GM13976 (cell line): Measurements from ENCODE around the gene GARIN5A.
"Not testable (repeated sequence)": the region's sequence is repeated elsewhere in the genome, so short reads cannot be mapped to it uniquely, and the experiment has no call there.

ENCODE experiments used
- DNase-seq: peaks from one replicate; pipeline ENCODE4 v3.0.0; 2012; ENCODE audit warnings: low spot score
- CTCF ChIP-seq: IDR thresholded peaks from 2 replicates; pipeline ENCODE4 v1.5.1; 2012; ENCODE audit warnings: borderline replicate concordance, mild to moderate bottlenecking; ENCODE audit not compliant: insufficient read depth; ENCODE audit errors: extremely low read depth, missing control alignments, control extremely low read depth
- in situ Hi-C: fragments of 300-500 bp; cut with MboI; formaldehyde crosslinking; loops from one replicate; pipeline ENCODE4 v1.12.0; 2022; ENCODE audit warnings: low sequenced_read_pairs, mixed read lengths, inconsistent platforms; ENCODE audit not compliant: unreplicated experiment

The GARIN5A gene

GRCh38 chr19:50451223-50451534 lies 25.5 kb downstream of the GARIN5A start:
- DNase-seq, result no peak
- TF ChIP-seq CTCF, result no peak
- in situ Hi-C loops, result no loop called here

- in situ Hi-C loops, result no loop called here
Observed at GRCh38 chr19:50450369-50451222, 26.1 kb downstream of the GARIN5A start.

GRCh38 chr19:50449236-50449899 lies 27.3 kb downstream of the GARIN5A start:
- no peak for TF ChIP-seq CTCF
- in situ Hi-C loops, result no loop called here
- no peak for DNase-seq

More at GRCh38 chr19:50450369-50451222, 26.1 kb downstream of the GARIN5A start:
- no peak for TF ChIP-seq CTCF
- no peak for DNase-seq

- in situ Hi-C loops, result no loop called here
- no peak for TF ChIP-seq CTCF
- DNase-seq, result no peak
Observed at GRCh38 chr19:50447750-50448149, 28.9 kb downstream of the GARIN5A start.

- no peak for TF ChIP-seq CTCF
- in situ Hi-C loops, result no loop called here
- DNase-seq, result no peak
Observed at GRCh38 chr19:50447053-50447452, 29.6 kb downstream of the GARIN5A start.

- no peak for TF ChIP-seq CTCF
- in situ Hi-C loops, result no loop called here
- no peak for DNase-seq
Observed at GRCh38 chr19:50444059-50444458, 32.6 kb downstream of the GARIN5A start.

GRCh38 chr19:50439130-50439529 lies 37.5 kb downstream of the GARIN5A start:
- DNase-seq, in situ Hi-C loops: not testable (repeated sequence)
